ENCODE measurements around the gene ANKS3. TPM values are rescaled to one million over a fixed set of nuclear protein-coding genes. Genes with fewer than 3 reads are reported as not detected.

The ANKS3 gene
- total RNA-seq, 1 donor from 2014 or later: 16.8 TPM

- TF ChIP-seq CTCF (IDR thresholded peaks at IDR 0.05; ENCODE audit: insufficient read depth, low read length, severe bottlenecking): no peak
- DNase-seq (ENCODE audit: low read depth) (no peak), FAIRE-seq (no peak)
- Histone ChIP-seq H3K27me3 (ENCODE audit: control insufficient read depth, insufficient read depth, low read length) (no peaks in the 10 kb centered on the region), H3K4me3 (ENCODE audit: low read depth, low read length) (no peak overlapping the region), H3K36me3 (ENCODE audit: control insufficient read depth, insufficient read depth, low read length) (peaks cover 28% of the 10 kb centered on the region)
These were observed 37.7 kb downstream of the ANKS3 start for GRCh38 chr16:4696172-4696904.

- TF ChIP-seq CTCF (IDR thresholded peaks at IDR 0.05; ENCODE audit: insufficient read depth, low read length, severe bottlenecking): no peak
- H3K27me3 ChIP-seq (ENCODE audit: control insufficient read depth, insufficient read depth, low read length): no peaks in the 10 kb centered on the region
- H3K4me3 ChIP-seq (ENCODE audit: low read depth, low read length): no peak overlapping the region
- no peak for DNase-seq (ENCODE audit: low read depth)
- H3K36me3 ChIP-seq (ENCODE audit: control insufficient read depth, insufficient read depth, low read length): peaks cover 26% of the 10 kb centered on the region
- no peak for FAIRE-seq
These were observed 38.4 kb downstream of the ANKS3 start for GRCh38 chr16:4695473-4696171.

- no peak for FAIRE-seq
- Histone ChIP-seq H3K27me3 (ENCODE audit: control insufficient read depth, insufficient read depth, low read length) (no peaks in the 10 kb centered on the region), H3K4me3 (ENCODE audit: low read depth, low read length) (peak overlapping the region; percentile 92), H3K36me3 (ENCODE audit: control insufficient read depth, insufficient read depth, low read length) (peaks cover 22% of the 10 kb centered on the region)
- TF ChIP-seq CTCF (IDR thresholded peaks at IDR 0.05; ENCODE audit: insufficient read depth, low read length, severe bottlenecking): no peak
- no peak for DNase-seq (ENCODE audit: low read depth)
These were observed 39.2 kb downstream of the ANKS3 start for GRCh38 chr16:4694642-4695451.

GRCh38 chr16:4693956-4694641 is 40.0 kb downstream of the ANKS3 start:
- no peak for FAIRE-seq
- Histone ChIP-seq H3K4me3 (ENCODE audit: low read depth, low read length) (peak overlapping the region; percentile 92), H3K36me3 (ENCODE audit: control insufficient read depth, insufficient read depth, low read length) (peaks cover 20% of the 10 kb centered on the region), H3K27me3 (ENCODE audit: control insufficient read depth, insufficient read depth, low read length) (no peaks in the 10 kb centered on the region)
- no peak for TF ChIP-seq CTCF (IDR thresholded peaks at IDR 0.05; ENCODE audit: insufficient read depth, low read length, severe bottlenecking)
- DNase-seq (ENCODE audit: low read depth): no peak

- Histone ChIP-seq H3K4me3 (ENCODE audit: low read depth, low read length) (peak within 1 kb of the TSS; percentile 92), H3K27me3 (ENCODE audit: control insufficient read depth, insufficient read depth, low read length) (no peaks in the 10 kb centered on the region), H3K36me3 (ENCODE audit: control insufficient read depth, insufficient read depth, low read length) (peaks cover 17% of the 10 kb centered on the region)
- FAIRE-seq (no peak), DNase-seq (ENCODE audit: low read depth) (peak; percentile 83)
- TF ChIP-seq CTCF (IDR thresholded peaks at IDR 0.05; ENCODE audit: insufficient read depth, low read length, severe bottlenecking): no peak
These were observed 40.6 kb downstream of the ANKS3 start, which contains the start of gene NUDT16L1 for GRCh38 chr16:4693296-4693955. Gene NUDT16L1 (plus strand): TSS chr16:4693562. CDS start chr16:4693727, 165 bp downstream.
